WERI-Rb-1 (cell line): ENCODE data around the gene CACNA1A.
A peak's percentile ranks its signal among the peaks of the same experiment; 100 is the strongest.

Experiments
- DNase-seq: peaks from one replicate; pipeline ENCODE4 v3.0.0-alpha.2; 2020
- H3K27ac ChIP-seq: fragments of 250-450 bp; sonication (Bioruptor Pico); 2 replicates; pipeline ENCODE4 v1.5.1; 2020; ENCODE audit warnings: mild to moderate bottlenecking, moderate library complexity
- H3K27me3 ChIP-seq: fragments of 250-450 bp; sonication (Bioruptor Pico); 2 replicates; pipeline ENCODE4 v1.5.1; 2021; ENCODE audit warnings: mild to moderate bottlenecking, low read depth, moderate library complexity; ENCODE audit not compliant: insufficient read depth, severe bottlenecking
- H3K36me3 ChIP-seq: fragments of 250-450 bp; sonication (Bioruptor Pico); 2 replicates; pipeline ENCODE4 v1.5.1; 2020; ENCODE audit warnings: mild to moderate bottlenecking, moderate library complexity
- H3K4me3 ChIP-seq: 2 replicates; pipeline ENCODE4 v1.5.1; 2011; ENCODE audit warnings: low read depth, mild to moderate bottlenecking, control low read depth, low read length
- H3K9me3 ChIP-seq: fragments of 250-450 bp; sonication (Bioruptor Pico); 2 replicates; pipeline ENCODE4 v1.5.1; 2021; ENCODE audit warnings: mild to moderate bottlenecking, moderate library complexity; ENCODE audit not compliant: severe bottlenecking
- TF ChIP-seq, protein P1 (sequence below): IDR thresholded peaks from 2 replicates; pipeline ENCODE4 v1.5.1; 2011; ENCODE audit warnings: low read depth, mild to moderate bottlenecking, control low read depth, inconsistent platforms, low read length

Gene CACNA1A

DNA sequence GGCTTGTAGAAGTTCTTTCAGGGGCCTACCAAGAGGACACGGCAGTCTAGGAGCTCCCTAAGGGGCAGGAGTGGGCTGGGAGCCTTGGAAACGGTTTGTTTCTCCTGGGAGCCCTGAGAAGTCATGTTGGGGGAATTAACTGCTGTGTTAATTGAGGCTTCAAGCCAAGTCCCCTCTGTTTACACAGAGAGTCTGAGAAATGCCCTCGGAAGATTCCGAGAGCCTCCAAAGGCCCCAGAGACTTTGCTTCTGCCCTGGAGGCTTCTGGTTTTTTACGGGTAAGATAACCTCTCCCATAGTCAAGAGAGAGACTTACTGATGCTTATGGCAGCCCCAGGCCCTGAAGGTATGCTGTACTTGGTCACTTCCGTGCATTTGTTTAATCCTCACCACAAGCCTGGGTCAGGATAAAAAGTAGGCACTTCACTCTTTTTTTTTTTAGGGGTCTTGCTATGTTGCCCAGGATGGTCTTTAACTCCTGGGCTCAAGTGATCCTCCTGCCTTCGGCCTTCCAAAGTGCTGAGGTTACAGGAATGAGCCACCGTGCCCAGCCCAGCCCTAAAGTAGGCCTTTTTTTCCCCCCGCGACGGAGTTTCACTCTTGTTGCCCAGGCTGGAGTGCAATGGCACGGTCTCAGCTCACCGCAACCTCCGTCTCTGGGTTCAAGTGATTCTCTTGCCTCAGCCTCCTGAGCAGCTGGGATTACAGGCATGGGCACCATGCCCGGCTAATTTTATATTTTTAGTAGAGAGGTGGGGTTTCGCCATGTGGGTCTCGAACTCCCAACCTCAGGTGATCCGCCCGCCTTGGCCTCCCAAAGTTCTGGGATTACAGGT, 340.9 kb downstream of the CACNA1A start:
- no peaks in the 10 kb centered on the region for H3K36me3 ChIP-seq
- peak overlapping the region; percentile 100 for H3K27ac ChIP-seq
- TF ChIP-seq, protein P1, sequence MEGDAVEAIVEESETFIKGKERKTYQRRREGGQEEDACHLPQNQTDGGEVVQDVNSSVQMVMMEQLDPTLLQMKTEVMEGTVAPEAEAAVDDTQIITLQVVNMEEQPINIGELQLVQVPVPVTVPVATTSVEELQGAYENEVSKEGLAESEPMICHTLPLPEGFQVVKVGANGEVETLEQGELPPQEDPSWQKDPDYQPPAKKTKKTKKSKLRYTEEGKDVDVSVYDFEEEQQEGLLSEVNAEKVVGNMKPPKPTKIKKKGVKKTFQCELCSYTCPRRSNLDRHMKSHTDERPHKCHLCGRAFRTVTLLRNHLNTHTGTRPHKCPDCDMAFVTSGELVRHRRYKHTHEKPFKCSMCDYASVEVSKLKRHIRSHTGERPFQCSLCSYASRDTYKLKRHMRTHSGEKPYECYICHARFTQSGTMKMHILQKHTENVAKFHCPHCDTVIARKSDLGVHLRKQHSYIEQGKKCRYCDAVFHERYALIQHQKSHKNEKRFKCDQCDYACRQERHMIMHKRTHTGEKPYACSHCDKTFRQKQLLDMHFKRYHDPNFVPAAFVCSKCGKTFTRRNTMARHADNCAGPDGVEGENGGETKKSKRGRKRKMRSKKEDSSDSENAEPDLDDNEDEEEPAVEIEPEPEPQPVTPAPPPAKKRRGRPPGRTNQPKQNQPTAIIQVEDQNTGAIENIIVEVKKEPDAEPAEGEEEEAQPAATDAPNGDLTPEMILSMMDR, result no peak
- H3K9me3 ChIP-seq, result no peaks in the 10 kb centered on the region
- H3K4me3 ChIP-seq, result no peak overlapping the region
- no peaks in the 10 kb centered on the region for H3K27me3 ChIP-seq
- no peak for DNase-seq

DNA sequence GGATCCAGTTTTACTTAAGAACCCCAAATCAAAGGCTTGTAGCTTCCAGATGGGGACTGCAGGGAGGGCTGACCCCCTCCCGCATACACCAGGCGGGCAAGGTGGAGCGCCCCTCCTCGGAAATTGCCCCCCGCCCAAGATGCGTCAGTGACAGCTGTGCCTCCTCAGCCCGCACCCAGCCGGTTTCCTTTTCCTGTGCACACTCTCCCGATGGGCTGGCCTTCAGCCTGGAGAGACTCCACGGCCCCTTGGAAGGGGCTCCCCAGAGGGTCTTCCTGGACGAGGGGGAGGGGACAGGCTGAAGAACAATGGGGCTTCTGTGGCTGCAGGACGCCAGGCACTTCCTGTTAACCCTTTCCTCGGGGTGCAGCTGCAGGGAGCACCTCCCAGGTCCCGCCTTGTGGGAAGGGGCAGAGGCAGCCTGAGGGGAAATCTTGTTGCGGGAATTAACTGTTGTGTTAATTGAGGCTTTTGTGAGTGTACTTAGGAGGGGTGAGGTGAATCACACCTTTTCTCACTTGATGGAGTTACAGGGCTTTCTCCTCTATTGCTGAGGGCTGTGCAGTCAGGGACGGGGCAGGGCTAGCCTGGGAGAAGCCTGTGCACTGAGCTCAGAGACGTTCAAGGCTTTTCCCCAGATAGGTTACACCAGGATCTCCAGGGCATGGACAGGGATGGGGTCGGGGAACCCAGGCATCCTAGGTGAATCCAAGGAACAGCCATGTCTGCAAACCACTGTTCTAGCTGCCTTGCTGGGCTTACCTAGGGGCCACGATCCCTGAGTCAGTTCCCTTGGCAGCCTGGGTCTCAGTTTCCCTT, 341.7 kb downstream of the CACNA1A start:
- no peaks in the 10 kb centered on the region for H3K36me3 ChIP-seq
- no peaks in the 10 kb centered on the region for H3K9me3 ChIP-seq
- H3K4me3 ChIP-seq, result peak overlapping the region; percentile 66
- H3K27me3 ChIP-seq, result no peaks in the 10 kb centered on the region
- peak; percentile 86 for DNase-seq
- H3K27ac ChIP-seq, result peak overlapping the region; percentile 100
- TF ChIP-seq, protein P1, result no peak

DNA sequence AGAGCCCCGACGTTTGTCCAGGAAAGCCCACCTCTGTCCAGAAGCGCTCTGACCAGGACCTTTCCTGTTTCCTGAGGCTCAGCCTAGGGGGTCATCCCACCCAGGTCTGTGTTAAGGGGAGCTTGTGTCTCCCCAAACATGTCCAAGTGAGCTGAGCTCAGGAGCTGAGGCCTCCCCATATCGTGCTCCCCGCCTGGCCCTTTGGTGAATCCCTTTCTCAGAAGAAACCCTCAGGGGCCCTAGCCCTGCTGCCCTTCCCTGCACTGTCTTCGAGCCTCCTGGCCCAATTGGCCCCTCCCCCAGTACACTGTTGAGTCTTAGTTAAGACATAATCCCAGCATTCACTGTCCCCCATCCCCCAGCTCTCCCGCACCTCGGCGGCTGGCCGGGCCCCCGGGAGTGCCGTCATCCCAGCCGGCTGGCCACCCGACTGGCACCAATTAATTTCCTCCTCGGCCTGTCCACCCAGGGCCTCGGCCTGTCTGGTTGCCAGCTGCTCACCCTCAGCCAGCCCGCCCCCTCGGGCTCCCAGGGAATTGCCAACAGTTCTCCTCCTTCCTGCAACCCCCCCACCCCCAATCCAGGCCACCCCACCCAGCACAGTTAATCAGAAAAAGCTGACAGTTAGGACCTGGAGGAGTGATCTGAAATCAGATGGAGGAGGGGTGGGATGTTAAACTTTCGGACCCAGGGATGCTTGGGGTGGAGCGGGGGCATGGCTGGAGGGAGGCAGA, 342.5 kb downstream of the CACNA1A start:
- Histone ChIP-seq H3K27ac (peak overlapping the region; percentile 100), H3K4me3 (peak overlapping the region; percentile 66), H3K27me3 (no peaks in the 10 kb centered on the region), H3K9me3 (no peaks in the 10 kb centered on the region), H3K36me3 (no peaks in the 10 kb centered on the region)
- peak; percentile 98 for DNase-seq
- TF ChIP-seq, protein P1, result no peak

DNA sequence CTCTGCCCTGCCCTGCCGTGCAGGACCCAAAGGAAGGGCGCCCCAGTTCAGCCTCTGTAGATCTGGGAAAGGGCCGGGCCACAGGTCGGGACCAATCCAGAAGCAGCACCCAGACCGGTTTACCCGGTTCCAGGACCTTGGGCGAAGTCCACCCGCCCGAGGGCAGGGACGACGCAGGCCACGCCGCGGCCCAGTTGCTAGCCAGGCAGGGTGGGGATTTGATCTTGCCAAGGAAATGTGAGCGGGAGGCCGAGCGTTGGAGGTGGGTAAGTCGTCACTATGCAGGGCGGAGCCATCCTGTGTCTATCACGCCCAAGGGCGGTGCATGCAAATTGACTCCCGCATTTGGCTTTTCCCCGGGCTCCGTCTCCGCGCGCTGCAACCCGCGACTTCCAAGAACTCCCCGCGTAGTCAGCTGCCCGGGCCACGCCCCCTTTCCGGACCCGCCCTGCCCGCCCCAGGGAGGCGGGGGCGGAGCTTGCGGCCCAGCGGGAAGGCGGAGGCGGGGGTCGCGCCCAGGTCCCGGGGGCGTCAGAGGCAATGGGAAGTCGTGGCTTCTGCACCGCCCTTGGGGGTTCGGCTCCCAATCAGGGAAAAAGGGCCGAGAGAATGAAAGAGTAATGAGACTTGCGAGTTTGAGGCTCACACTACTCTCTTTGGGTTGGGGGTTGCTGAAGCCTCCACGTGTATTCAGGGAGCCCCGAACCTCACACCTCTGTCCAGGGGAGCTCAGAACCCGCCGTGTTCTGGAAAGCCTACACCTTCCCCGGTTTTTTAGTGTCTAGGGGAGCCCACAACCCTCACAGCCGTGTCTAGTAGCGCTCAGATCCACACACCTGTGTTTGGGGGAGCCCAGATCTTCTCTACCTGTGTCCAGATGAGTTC, 343.3 kb downstream of the CACNA1A start:
- H3K4me3 ChIP-seq, result peak overlapping the region; percentile 66
- peak; percentile 99 for DNase-seq
- no peaks in the 10 kb centered on the region for H3K9me3 ChIP-seq
- H3K27ac ChIP-seq, result peak overlapping the region; percentile 100
- H3K36me3 ChIP-seq, result no peaks in the 10 kb centered on the region
- H3K27me3 ChIP-seq, result no peaks in the 10 kb centered on the region
- TF ChIP-seq, protein P1, result no peak

DNA sequence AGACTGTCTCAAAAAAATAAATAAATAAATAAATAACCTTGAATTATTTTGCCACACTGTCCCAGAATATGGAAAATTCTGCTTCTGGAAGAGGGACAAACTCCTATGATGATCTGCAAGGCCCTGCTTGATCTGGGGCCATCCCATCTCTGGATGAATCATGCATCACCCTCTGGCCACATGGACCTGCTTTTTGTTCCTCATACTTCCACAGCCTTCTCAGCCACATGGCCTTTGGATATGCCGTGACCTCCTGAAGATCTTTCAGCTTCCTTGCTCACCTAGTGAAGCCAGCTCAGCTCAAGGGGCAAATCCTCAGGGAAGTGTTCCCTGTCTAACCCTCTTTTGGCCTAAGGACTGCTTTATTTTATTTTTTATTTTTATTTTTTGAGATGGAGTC, 345.7 kb downstream of the CACNA1A start:
- H3K27me3 ChIP-seq, result no peaks in the 10 kb centered on the region
- H3K36me3 ChIP-seq, result no peaks in the 10 kb centered on the region; the same call in 1 of the 2 replicates
- H3K4me3 ChIP-seq, result no peak overlapping the region
- no peak for DNase-seq
- TF ChIP-seq, protein P1, result no peak
- no peak overlapping the region for H3K27ac ChIP-seq
- H3K9me3 ChIP-seq, result no peaks in the 10 kb centered on the region
